HEK293 (cell line): ENCODE data around the gene DIP2C.

Source experiments
- CTCF ChIA-PET: fragments of 350-600 bp; formaldehyde crosslinking; extraction: SDS; loops from one replicate; lab custom pipeline; 2021; ENCODE audit warnings: antibody characterized with exemption; lab: Yijun Ruan, JAX
- POLR2A ChIA-PET: fragments of 300-600 bp; formaldehyde crosslinking; extraction: SDS; loops from one replicate; lab custom pipeline; 2020; ENCODE audit warnings: antibody characterized with exemption, inconsistent platforms; lab: Yijun Ruan, JAX
- H3K27ac ChIP-seq: fragments of 200-500 bp; sonication (Bioruptor generic); 2 replicates; pipeline ENCODE4 v1.5.1; 2014; ENCODE audit warnings: low read depth, low read length, control low read depth, inconsistent platforms; ENCODE audit errors: extremely low read depth
- H3K36me3 ChIP-seq, 2 experiments: fragments of 200-500 bp in 1 of 2; sonication (Bioruptor generic) in 1 of 2; 1 replicate in 1 of 2; 2 replicates in 1 of 2; pipeline ENCODE4 v1.5.1; 2014 to 2017; ENCODE audit warnings: inconsistent platforms in 2 of 2, low read length in 2 of 2; ENCODE audit not compliant: control insufficient read depth in 2 of 2, insufficient read depth in 1 of 2
- H3K4me1 ChIP-seq: fragments of 200-500 bp; sonication (Bioruptor generic); 2 replicates; pipeline ENCODE4 v1.5.1; 2014; ENCODE audit warnings: mild to moderate bottlenecking, low read length, inconsistent platforms; ENCODE audit not compliant: control insufficient read depth, insufficient read depth
- H3K4me3 ChIP-seq: 2 replicates; pipeline ENCODE4 v1.5.1; 2011; ENCODE audit warnings: low read depth, mild to moderate bottlenecking, control low read depth, low read length, moderate library complexity
- H3K9me3 ChIP-seq: fragments of 200-500 bp; sonication (Bioruptor generic); 2 replicates; pipeline ENCODE4 v1.5.1; 2014; ENCODE audit warnings: low read depth, low read length, inconsistent platforms; ENCODE audit not compliant: control insufficient read depth, insufficient read depth
- ATF2 ChIP-seq: fragments of 450-650 bp; formaldehyde crosslinking; IDR thresholded peaks from 2 replicates; pipeline ENCODE4 v1.5.1; 2016; ENCODE audit warnings: missing biosample characterization, missing genetic modification characterization, low read depth
- HOXC10 ChIP-seq: sonication (generic); formaldehyde crosslinking; IDR thresholded peaks from 2 replicates; pipeline ENCODE4 v1.8.1; 2023; ENCODE audit warnings: mild to moderate bottlenecking, missing genetic modification reagents
- OSR2 ChIP-seq: fragments of 450-650 bp; formaldehyde crosslinking; IDR thresholded peaks from 2 replicates; pipeline ENCODE4 v1.5.1; 2016; ENCODE audit warnings: missing biosample characterization, missing genetic modification characterization
- PRDM1 ChIP-seq: fragments of 450-650 bp; formaldehyde crosslinking; IDR thresholded peaks from 2 replicates; pipeline ENCODE4; 2016; ENCODE audit warnings: missing biosample characterization, missing genetic modification characterization
- REPIN1 ChIP-seq: fragments of 450-650 bp; formaldehyde crosslinking; IDR thresholded peaks from 2 replicates; pipeline ENCODE4 v1.5.1; 2017; ENCODE audit warnings: missing biosample characterization, missing genetic modification characterization, low read depth
- SP7 ChIP-seq: fragments of 450-650 bp; formaldehyde crosslinking; IDR thresholded peaks from 2 replicates; pipeline ENCODE4 v1.5.1; 2016; ENCODE audit warnings: missing biosample characterization, missing genetic modification characterization
- TCF7L2 ChIP-seq: IDR thresholded peaks from 2 replicates; pipeline ENCODE4 v1.6.1; 2011; ENCODE audit warnings: low read depth, mild to moderate bottlenecking, inconsistent platforms, low read length, moderate library complexity, borderline replicate concordance
- ZBTB26 ChIP-seq: fragments of 450-650 bp; formaldehyde crosslinking; optimal IDR thresholded peaks from 2 replicates; pipeline ENCODE3; 2016; ENCODE audit warnings: missing biosample characterization, mild to moderate bottlenecking, missing genetic modification characterization
- ZBTB48 ChIP-seq: fragments of 450-650 bp; formaldehyde crosslinking; IDR thresholded peaks from 2 replicates; pipeline ENCODE4 v1.5.1; 2016; ENCODE audit warnings: missing biosample characterization, missing genetic modification characterization
- ZBTB6 ChIP-seq: fragments of 450-650 bp; formaldehyde crosslinking; IDR thresholded peaks from 2 replicates; pipeline ENCODE4 v1.5.1; 2017; ENCODE audit warnings: missing biosample characterization, missing genetic modification characterization
- ZEB2 ChIP-seq: fragments of 450-650 bp; formaldehyde crosslinking; IDR thresholded peaks from 2 replicates; pipeline ENCODE4 v1.5.1; 2016; ENCODE audit warnings: missing biosample characterization, missing genetic modification characterization
- ZNF133 ChIP-seq: fragments of 450-650 bp; formaldehyde crosslinking; IDR thresholded peaks from 2 replicates; pipeline ENCODE4 v1.5.1; 2016; ENCODE audit warnings: missing biosample characterization, missing genetic modification characterization
- ZNF274 ChIP-seq, 2 experiments: fragments of 200-500 bp in 1 of 2; fragments of 450-650 bp in 1 of 2; sonication (Bioruptor generic) in 1 of 2; formaldehyde crosslinking in 1 of 2; IDR thresholded peaks; 2 replicates each; pipeline versions ENCODE4 v1.5.1 to v1.6.1; 2014 to 2016; ENCODE audit warnings: borderline replicate concordance in 1 of 2, inconsistent platforms in 1 of 2, low read length in 1 of 2, missing biosample characterization in 1 of 2, missing genetic modification characterization in 1 of 2
- ZNF341 ChIP-seq: fragments of 450-650 bp; formaldehyde crosslinking; IDR thresholded peaks from 2 replicates; pipeline ENCODE4; 2016; ENCODE audit warnings: low read depth, missing biosample characterization, missing genetic modification characterization
- ZNF514 ChIP-seq: fragments of 450-650 bp; formaldehyde crosslinking; IDR thresholded peaks from 2 replicates; pipeline ENCODE4 v1.5.1; 2016; ENCODE audit warnings: missing biosample characterization, missing genetic modification characterization
- ZNF571 ChIP-seq: fragments of 450-650 bp; formaldehyde crosslinking; IDR thresholded peaks from 2 replicates; pipeline ENCODE4 v1.5.0; 2017; ENCODE audit warnings: missing biosample characterization, missing genetic modification characterization
- ZNF580 ChIP-seq: fragments of 450-650 bp; formaldehyde crosslinking; IDR thresholded peaks from 2 replicates; pipeline ENCODE4 v1.5.1; 2016; ENCODE audit warnings: missing biosample characterization, missing genetic modification characterization
- ZNF670 ChIP-seq: fragments of 450-650 bp; formaldehyde crosslinking; IDR thresholded peaks from 2 replicates; pipeline ENCODE4 v1.5.1; 2016; ENCODE audit warnings: missing biosample characterization, missing genetic modification characterization, low read depth
- ZNF692 ChIP-seq: fragments of 450-650 bp; formaldehyde crosslinking; IDR thresholded peaks from 2 replicates; pipeline ENCODE4 v1.5.1; 2016; ENCODE audit warnings: missing biosample characterization, missing genetic modification characterization
- ZNF791 ChIP-seq: fragments of 450-650 bp; formaldehyde crosslinking; IDR thresholded peaks from 2 replicates; pipeline ENCODE4 v1.5.1; 2016; ENCODE audit warnings: missing biosample characterization, missing genetic modification characterization
- TF ChIP-seq, protein P1 (sequence below): fragments of 450-650 bp; formaldehyde crosslinking; IDR thresholded peaks from 2 replicates; pipeline ENCODE4 v1.5.1; 2016; ENCODE audit warnings: missing biosample characterization, missing genetic modification characterization
- TF ChIP-seq, protein P2 (sequence below): fragments of 450-650 bp; formaldehyde crosslinking; IDR thresholded peaks from 2 replicates; pipeline ENCODE4 v1.5.1; 2016; ENCODE audit warnings: missing biosample characterization, missing genetic modification characterization
- TF ChIP-seq, protein P3 (sequence below): fragments of 450-650 bp; formaldehyde crosslinking; IDR thresholded peaks from 2 replicates; pipeline ENCODE4 v1.5.1; 2016; ENCODE audit warnings: missing biosample characterization, missing genetic modification characterization

Gene DIP2C

GRCh38 chr10:688312-689120, 952 bp downstream of the DIP2C start:
- peak overlapping the region; percentile 82; the same call in 1 of the 2 replicates for H3K27ac ChIP-seq
- peak overlapping the region; percentile 62 for H3K4me3 ChIP-seq
- ChIA-PET CTCF (interaction anchor here (0.6 kb wide), 1 partner anchor 208 kb away, joined by 3 read pairs; no protein-coding TSS in a partner anchor), POLR2A (no interaction called here)
- peaks cover 15% of the 10 kb centered on the region for H3K4me1 ChIP-seq
- H3K36me3 ChIP-seq = peaks cover 0 to 9% of the 10 kb centered on the region in 2 experiments; a peak in 1 of 3 replicates
- no peaks in the 10 kb centered on the region for H3K9me3 ChIP-seq
- TF ChIP-seq ZNF571 (tag by site-specific recombination) (no peak), OSR2 (tag by site-specific recombination) (no peak), ZNF670 (tag by site-specific recombination) (no peak), ZEB2 (tag by site-specific recombination) (peak; percentile 42; the same call in 1 of the 2 replicates), ZBTB48 (tag by site-specific recombination) (0 out of 2 replicates have a peak, but pooled peaks have one; percentile 23), ZBTB26 (peak; percentile 87), TCF7L2 (no peak), HOXC10 (CRISPR knock-in tag) (no peak), ZNF580 (tag by site-specific recombination) (no peak), ATF2 (no peak), PRDM1 (tag by site-specific recombination) (peak; percentile 37), ZNF791 (tag by site-specific recombination) (no peak), ZNF274 (IDR thresholded peaks at IDR 0.05; ENCODE audit: low read length) (no peak), ZNF274 (tag by site-specific recombination; IDR thresholded peaks at IDR 0.05; ENCODE audit: borderline replicate concordance) (no peak), ZNF692 (peak; percentile 49; the same call in 1 of the 2 replicates), SP7 (0 out of 2 replicates have a peak, but pooled peaks have one; percentile 29), REPIN1 (tag by site-specific recombination) (no peak), ZNF133 (tag by site-specific recombination) (no peak), ZBTB6 (tag by site-specific recombination) (peak; percentile 40; the same call in 1 of the 2 replicates), ZNF341 (tag by site-specific recombination) (peak; percentile 68), ZNF514 (tag by site-specific recombination) (no peak)
- TF ChIP-seq, protein P1, sequence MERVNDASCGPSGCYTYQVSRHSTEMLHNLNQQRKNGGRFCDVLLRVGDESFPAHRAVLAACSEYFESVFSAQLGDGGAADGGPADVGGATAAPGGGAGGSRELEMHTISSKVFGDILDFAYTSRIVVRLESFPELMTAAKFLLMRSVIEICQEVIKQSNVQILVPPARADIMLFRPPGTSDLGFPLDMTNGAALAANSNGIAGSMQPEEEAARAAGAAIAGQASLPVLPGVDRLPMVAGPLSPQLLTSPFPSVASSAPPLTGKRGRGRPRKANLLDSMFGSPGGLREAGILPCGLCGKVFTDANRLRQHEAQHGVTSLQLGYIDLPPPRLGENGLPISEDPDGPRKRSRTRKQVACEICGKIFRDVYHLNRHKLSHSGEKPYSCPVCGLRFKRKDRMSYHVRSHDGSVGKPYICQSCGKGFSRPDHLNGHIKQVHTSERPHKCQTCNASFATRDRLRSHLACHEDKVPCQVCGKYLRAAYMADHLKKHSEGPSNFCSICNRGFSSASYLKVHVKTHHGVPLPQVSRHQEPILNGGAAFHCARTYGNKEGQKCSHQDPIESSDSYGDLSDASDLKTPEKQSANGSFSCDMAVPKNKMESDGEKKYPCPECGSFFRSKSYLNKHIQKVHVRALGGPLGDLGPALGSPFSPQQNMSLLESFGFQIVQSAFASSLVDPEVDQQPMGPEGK (tag by site-specific recombination) = peak; percentile 77
- TF ChIP-seq, protein P2, sequence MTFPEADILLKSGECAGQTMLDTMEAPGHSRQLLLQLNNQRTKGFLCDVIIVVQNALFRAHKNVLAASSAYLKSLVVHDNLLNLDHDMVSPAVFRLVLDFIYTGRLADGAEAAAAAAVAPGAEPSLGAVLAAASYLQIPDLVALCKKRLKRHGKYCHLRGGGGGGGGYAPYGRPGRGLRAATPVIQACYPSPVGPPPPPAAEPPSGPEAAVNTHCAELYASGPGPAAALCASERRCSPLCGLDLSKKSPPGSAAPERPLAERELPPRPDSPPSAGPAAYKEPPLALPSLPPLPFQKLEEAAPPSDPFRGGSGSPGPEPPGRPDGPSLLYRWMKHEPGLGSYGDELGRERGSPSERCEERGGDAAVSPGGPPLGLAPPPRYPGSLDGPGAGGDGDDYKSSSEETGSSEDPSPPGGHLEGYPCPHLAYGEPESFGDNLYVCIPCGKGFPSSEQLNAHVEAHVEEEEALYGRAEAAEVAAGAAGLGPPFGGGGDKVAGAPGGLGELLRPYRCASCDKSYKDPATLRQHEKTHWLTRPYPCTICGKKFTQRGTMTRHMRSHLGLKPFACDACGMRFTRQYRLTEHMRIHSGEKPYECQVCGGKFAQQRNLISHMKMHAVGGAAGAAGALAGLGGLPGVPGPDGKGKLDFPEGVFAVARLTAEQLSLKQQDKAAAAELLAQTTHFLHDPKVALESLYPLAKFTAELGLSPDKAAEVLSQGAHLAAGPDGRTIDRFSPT (tag by site-specific recombination) = no peak
- TF ChIP-seq, protein P3, sequence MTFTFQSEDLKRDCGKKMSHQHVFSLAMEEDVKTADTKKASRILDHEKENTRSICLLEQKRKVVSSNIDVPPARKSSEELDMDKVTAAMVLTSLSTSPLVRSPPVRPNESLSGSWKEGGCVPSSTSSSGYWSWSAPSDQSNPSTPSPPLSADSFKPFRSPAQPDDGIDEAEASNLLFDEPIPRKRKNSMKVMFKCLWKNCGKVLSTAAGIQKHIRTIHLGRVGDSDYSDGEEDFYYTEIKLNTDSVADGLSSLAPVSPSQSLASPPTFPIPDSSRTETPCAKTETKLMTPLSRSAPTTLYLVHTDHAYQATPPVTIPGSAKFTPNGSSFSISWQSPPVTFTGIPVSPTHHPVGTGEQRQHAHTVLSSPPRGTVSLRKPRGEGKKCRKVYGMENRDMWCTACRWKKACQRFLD = no peak
